ENCODE data around the gene C1RL.
A peak's percentile ranks its signal among the peaks of the same experiment; 100 is the strongest.
"Not testable (repeated sequence)": the region's sequence is repeated elsewhere in the genome, so short reads cannot be mapped to it uniquely, and the experiment has no call there.

DNA sequence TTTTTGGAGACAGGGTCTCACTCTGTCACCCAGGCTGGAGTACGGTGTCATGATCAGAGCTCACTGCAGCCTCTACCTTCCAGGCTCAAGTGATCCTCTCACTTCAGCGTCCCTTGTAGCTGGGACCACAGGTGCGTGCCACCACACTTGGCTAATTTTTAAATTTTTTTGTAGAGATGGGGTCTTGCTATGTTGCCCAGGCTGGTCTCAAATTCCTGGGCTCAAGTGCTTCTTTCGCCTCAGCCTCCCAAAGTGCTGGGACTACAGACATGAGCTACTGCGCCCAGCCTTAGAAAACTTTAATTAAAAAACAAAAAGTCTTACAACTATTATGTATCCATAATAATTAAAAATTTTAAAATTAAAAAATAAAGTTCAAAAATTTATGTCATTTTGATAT lies 1.8 kb downstream of the C1RL start:
- TF ChIP-seq, protein P1, sequence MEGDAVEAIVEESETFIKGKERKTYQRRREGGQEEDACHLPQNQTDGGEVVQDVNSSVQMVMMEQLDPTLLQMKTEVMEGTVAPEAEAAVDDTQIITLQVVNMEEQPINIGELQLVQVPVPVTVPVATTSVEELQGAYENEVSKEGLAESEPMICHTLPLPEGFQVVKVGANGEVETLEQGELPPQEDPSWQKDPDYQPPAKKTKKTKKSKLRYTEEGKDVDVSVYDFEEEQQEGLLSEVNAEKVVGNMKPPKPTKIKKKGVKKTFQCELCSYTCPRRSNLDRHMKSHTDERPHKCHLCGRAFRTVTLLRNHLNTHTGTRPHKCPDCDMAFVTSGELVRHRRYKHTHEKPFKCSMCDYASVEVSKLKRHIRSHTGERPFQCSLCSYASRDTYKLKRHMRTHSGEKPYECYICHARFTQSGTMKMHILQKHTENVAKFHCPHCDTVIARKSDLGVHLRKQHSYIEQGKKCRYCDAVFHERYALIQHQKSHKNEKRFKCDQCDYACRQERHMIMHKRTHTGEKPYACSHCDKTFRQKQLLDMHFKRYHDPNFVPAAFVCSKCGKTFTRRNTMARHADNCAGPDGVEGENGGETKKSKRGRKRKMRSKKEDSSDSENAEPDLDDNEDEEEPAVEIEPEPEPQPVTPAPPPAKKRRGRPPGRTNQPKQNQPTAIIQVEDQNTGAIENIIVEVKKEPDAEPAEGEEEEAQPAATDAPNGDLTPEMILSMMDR (IDR thresholded peaks at IDR 0.05): not testable (repeated sequence)
- not testable (repeated sequence) for TF ChIP-seq ELF4 (CRISPR knock-in tag; IDR thresholded peaks at IDR 0.05; ENCODE audit: low read depth); NR2C2 (CRISPR knock-in tag; IDR thresholded peaks at IDR 0.05); ZNF317 (CRISPR knock-in tag; IDR thresholded peaks at IDR 0.05; ENCODE audit: borderline replicate concordance, low read depth); MAX (CRISPR knock-in tag; IDR thresholded peaks at IDR 0.05); CREB1 (CRISPR knock-in tag; IDR thresholded peaks at IDR 0.05)
- peak; percentile 87; the same call in 1 of the 2 replicates for TF ChIP-seq ZNF121 (CRISPR knock-in tag; IDR thresholded peaks at IDR 0.05)

All from WTC11 (cell line).